ENCODE measurements around the gene CDC6. TPM values are rescaled to one million over a fixed set of nuclear protein-coding genes. Genes with fewer than 3 reads are reported as not detected.

Gene CDC6
- total RNA-seq, 2 experiments from 2014 or later, result 105 to 171 TPM

- Mint-ChIP-seq H3K27ac (peak overlapping the region; percentile 91), H3K9me3 (ENCODE audit: low read depth) (no peaks in the 10 kb centered on the region), H3K4me1 (peaks cover 75% of the 10 kb centered on the region), H3K4me3 (peak overlapping the region; percentile 85), H3K36me3 (ENCODE audit: low read depth) (peaks cover 3% of the 10 kb centered on the region), H3K27me3 (no peaks in the 10 kb centered on the region)
- CTCF ChIA-PET, result interaction anchor here (0.5 to 3.3 kb wide), 17 partner anchors 8 to 1793 kb away, joined by 3 to 25 read pairs (median 4); no protein-coding TSS in a partner anchor
- POLR2A ChIA-PET, result interaction anchor here (0.6 to 1.1 kb wide), 4 partner anchors 23 to 178 kb away, joined by 3 to 4 read pairs (median 3); no protein-coding TSS in a partner anchor
- intact Hi-C loops (cut with DNase I, micrococcal nuclease), result loop anchor here (1.0 to 2.0 kb wide), 4 partner anchors 23 to 219 kb away; partner anchors contain the start of gene CDC6 (in 2 of the 2)
- ATAC-seq (peak; percentile 72), DNase-seq (peak; percentile 96)
Measured at GRCh38 chr17:40317880-40318829, 30.5 kb downstream of the CDC6 start.

GRCh38 chr17:40318830-40319391 lies 31.2 kb downstream of the CDC6 start:
- intact Hi-C loops (cut with DNase I, micrococcal nuclease), result loop anchor here (1.0 to 2.0 kb wide), 4 partner anchors 22 to 220 kb away; partner anchors contain the start of gene CDC6 (in 2 of the 2)
- Mint-ChIP-seq H3K27ac (peak overlapping the region; percentile 91), H3K4me1 (peaks cover 77% of the 10 kb centered on the region), H3K9me3 (ENCODE audit: low read depth) (no peaks in the 10 kb centered on the region), H3K27me3 (no peaks in the 10 kb centered on the region), H3K36me3 (ENCODE audit: low read depth) (peaks cover 3% of the 10 kb centered on the region), H3K4me3 (peak overlapping the region; percentile 85)
- POLR2A ChIA-PET, result interaction anchor here (0.9 to 1.1 kb wide), 2 partner anchors 29 to 214 kb away, joined by 3 read pairs; no protein-coding TSS in a partner anchor
- CTCF ChIA-PET, result interaction anchor here (0.5 to 2.6 kb wide), 8 partner anchors 9 to 1793 kb away, joined by 3 to 11 read pairs (median 4); no protein-coding TSS in a partner anchor
- ATAC-seq (no peak), DNase-seq (peak; percentile 40)

GRCh38 chr17:40319651-40320540 lies 32.2 kb downstream of the CDC6 start:
- ChIA-PET CTCF (interaction anchor here (0.6 to 2.6 kb wide), 8 partner anchors 9 to 242 kb away, joined by 3 to 11 read pairs (median 3); no protein-coding TSS in a partner anchor), POLR2A (interaction anchor here (0.9 to 1.1 kb wide), 2 partner anchors 30 to 213 kb away, joined by 3 read pairs; no protein-coding TSS in a partner anchor)
- intact Hi-C loops (cut with DNase I, micrococcal nuclease), result loop anchor here (2.0 to 10.0 kb wide), 3 partner anchors 33 to 545 kb away; partner anchors contain the start of gene CDC6 (in 1 of the 2)
- Mint-ChIP-seq H3K9me3 (ENCODE audit: low read depth) (no peaks in the 10 kb centered on the region), H3K27ac (peak overlapping the region; percentile 91), H3K36me3 (ENCODE audit: low read depth) (peaks cover 3% of the 10 kb centered on the region), H3K4me3 (peak overlapping the region; percentile 85), H3K4me1 (peaks cover 77% of the 10 kb centered on the region), H3K27me3 (no peaks in the 10 kb centered on the region)
- DNase-seq (peak; percentile 81), ATAC-seq (no peak)

- Mint-ChIP-seq H3K4me3 (peak overlapping the region; percentile 85), H3K4me1 (peaks cover 79% of the 10 kb centered on the region), H3K9me3 (ENCODE audit: low read depth) (no peaks in the 10 kb centered on the region), H3K27me3 (no peaks in the 10 kb centered on the region), H3K27ac (peak overlapping the region; percentile 91), H3K36me3 (ENCODE audit: low read depth) (peaks cover 3% of the 10 kb centered on the region)
- no peak for ATAC-seq
- intact Hi-C loops (cut with DNase I, micrococcal nuclease), result loop anchor here (5.0 to 10.0 kb wide), 2 partner anchors 221 to 546 kb away; no protein-coding TSS in a partner anchor
- DNase-seq, result peak; percentile 47
- ChIA-PET POLR2A (interaction anchor here (0.6 kb wide), 1 partner anchor 328 kb away, joined by 3 read pairs; no protein-coding TSS in a partner anchor), CTCF (interaction anchor here (0.6 to 2.6 kb wide), 4 partner anchors 16 to 241 kb away, joined by 3 to 11 read pairs (median 4); no protein-coding TSS in a partner anchor)
Measured at GRCh38 chr17:40320756-40321523, 33.3 kb downstream of the CDC6 start.

- H3K4me1 Mint-ChIP-seq, result peaks cover 79% of the 10 kb centered on the region
Measured at GRCh38 chr17:40321524-40321929, 33.8 kb downstream of the CDC6 start.

GRCh38 chr17:40321961-40322357 lies 34.3 kb downstream of the CDC6 start:
- Mint-ChIP-seq H3K9me3 (ENCODE audit: low read depth) (no peaks in the 10 kb centered on the region), H3K27me3 (no peaks in the 10 kb centered on the region), H3K27ac (peak overlapping the region; percentile 91), H3K4me1 (peaks cover 82% of the 10 kb centered on the region), H3K36me3 (ENCODE audit: low read depth) (peaks cover 5% of the 10 kb centered on the region), H3K4me3 (peak overlapping the region; percentile 85)
- ChIA-PET POLR2A (interaction anchor here (0.7 to 1.5 kb wide), 2 partner anchors 165 to 219 kb away, joined by 3 to 7 read pairs; no protein-coding TSS in a partner anchor), CTCF (interaction anchor here (1.2 to 1.6 kb wide), 4 partner anchors 15 to 239 kb away, joined by 4 read pairs; no protein-coding TSS in a partner anchor)
- no peak for ATAC-seq
- intact Hi-C loops (cut with DNase I, micrococcal nuclease), result loop anchor here (1.0 to 10.0 kb wide), 7 partner anchors 19 to 1366 kb away; partner anchors contain the start of genes CDC6 (in 1 of the 2) and EIF1 (in 1 of the 2)
- DNase-seq, result peak; percentile 41

More at GRCh38 chr17:40321524-40321929, 33.8 kb downstream of the CDC6 start:
- Mint-ChIP-seq H3K36me3 (ENCODE audit: low read depth) (peaks cover 5% of the 10 kb centered on the region), H3K27me3 (no peaks in the 10 kb centered on the region), H3K9me3 (ENCODE audit: low read depth) (no peaks in the 10 kb centered on the region), H3K4me3 (peak overlapping the region; percentile 85), H3K27ac (peak overlapping the region; percentile 91)
- intact Hi-C loops (cut with DNase I, micrococcal nuclease), result loop anchor here (5.0 to 10.0 kb wide), 2 partner anchors 221 to 547 kb away; no protein-coding TSS in a partner anchor
- ATAC-seq (no peak), DNase-seq (no peak)
- ChIA-PET POLR2A (interaction anchor here (0.6 to 0.7 kb wide), 2 partner anchors 165 to 328 kb away, joined by 3 read pairs; no protein-coding TSS in a partner anchor), CTCF (interaction anchor here (0.7 to 1.6 kb wide), 4 partner anchors 15 to 240 kb away, joined by 4 read pairs; no protein-coding TSS in a partner anchor)

GRCh38 chr17:40322358-40323315 lies 35.0 kb downstream of the CDC6 start:
- peak overlapping the region; percentile 85 for H3K4me3 Mint-ChIP-seq
- H3K36me3 Mint-ChIP-seq (ENCODE audit: low read depth), result peaks cover 5% of the 10 kb centered on the region
- H3K4me1 Mint-ChIP-seq, result peaks cover 82% of the 10 kb centered on the region
- no peaks in the 10 kb centered on the region for H3K27me3 Mint-ChIP-seq
- intact Hi-C loops (cut with DNase I, micrococcal nuclease), result loop anchor here (1.0 to 10.0 kb wide), 8 partner anchors 18 to 1366 kb away; partner anchors contain the start of genes CDC6 (in 1 of the 2) and EIF1 (in 1 of the 2)
- H3K9me3 Mint-ChIP-seq (ENCODE audit: low read depth), result no peaks in the 10 kb centered on the region
- ChIA-PET CTCF (interaction anchor here (0.7 to 1.6 kb wide), 6 partner anchors 16 to 239 kb away, joined by 3 to 6 read pairs (median 4); no protein-coding TSS in a partner anchor), POLR2A (interaction anchor here (0.7 to 1.5 kb wide), 4 partner anchors 8 to 218 kb away, joined by 3 to 7 read pairs (median 4); no protein-coding TSS in a partner anchor)
- H3K27ac Mint-ChIP-seq, result peak overlapping the region; percentile 91
- ATAC-seq, result peak; percentile 25
- peak; percentile 86 for DNase-seq

Measured in activated CD4-positive, alpha-beta T cell treated with anti-CD3 and anti-CD28 coated beads for 36 hours (primary cell).